ENCODE measurements around the gene ITGB8. TPM values are rescaled to one million over a fixed set of nuclear protein-coding genes. Genes with fewer than 3 reads are reported as not detected.

ITGB8 gene
- total RNA-seq, 1 experiment from 2014 or later = 183 TPM

DNA sequence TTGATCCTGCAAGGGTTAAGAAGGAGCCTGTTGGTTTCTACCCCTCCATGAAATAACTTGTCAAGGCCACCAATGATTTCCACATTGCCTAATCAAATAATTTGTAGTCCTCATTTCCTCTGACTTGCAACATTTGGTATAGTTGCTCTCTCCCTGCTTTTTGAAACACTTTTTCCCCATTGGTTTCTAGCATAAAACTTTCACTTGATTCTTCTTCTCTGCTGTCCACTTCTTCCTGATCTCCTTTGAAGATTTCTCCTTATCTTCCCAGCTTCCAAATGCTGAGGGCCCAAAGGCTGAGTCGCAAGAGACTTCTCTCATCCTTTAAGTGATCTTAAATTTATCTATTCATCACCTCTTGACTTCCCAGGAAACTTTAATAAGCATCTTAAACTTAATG is 134.2 kb downstream of the ITGB8 start:
- CTCF ChIA-PET = no interaction called here
- TF ChIP-seq, protein P1, sequence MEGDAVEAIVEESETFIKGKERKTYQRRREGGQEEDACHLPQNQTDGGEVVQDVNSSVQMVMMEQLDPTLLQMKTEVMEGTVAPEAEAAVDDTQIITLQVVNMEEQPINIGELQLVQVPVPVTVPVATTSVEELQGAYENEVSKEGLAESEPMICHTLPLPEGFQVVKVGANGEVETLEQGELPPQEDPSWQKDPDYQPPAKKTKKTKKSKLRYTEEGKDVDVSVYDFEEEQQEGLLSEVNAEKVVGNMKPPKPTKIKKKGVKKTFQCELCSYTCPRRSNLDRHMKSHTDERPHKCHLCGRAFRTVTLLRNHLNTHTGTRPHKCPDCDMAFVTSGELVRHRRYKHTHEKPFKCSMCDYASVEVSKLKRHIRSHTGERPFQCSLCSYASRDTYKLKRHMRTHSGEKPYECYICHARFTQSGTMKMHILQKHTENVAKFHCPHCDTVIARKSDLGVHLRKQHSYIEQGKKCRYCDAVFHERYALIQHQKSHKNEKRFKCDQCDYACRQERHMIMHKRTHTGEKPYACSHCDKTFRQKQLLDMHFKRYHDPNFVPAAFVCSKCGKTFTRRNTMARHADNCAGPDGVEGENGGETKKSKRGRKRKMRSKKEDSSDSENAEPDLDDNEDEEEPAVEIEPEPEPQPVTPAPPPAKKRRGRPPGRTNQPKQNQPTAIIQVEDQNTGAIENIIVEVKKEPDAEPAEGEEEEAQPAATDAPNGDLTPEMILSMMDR (IDR thresholded peaks at IDR 0.05; ENCODE audit: unreplicated experiment) = no peak
- Mint-ChIP-seq H3K4me3 (ENCODE audit: low read depth, unreplicated experiment) (no peak overlapping the region), H3K4me1 (ENCODE audit: low read depth, unreplicated experiment) (no peaks in the 10 kb centered on the region), H3K9me3 (ENCODE audit: low read depth, unreplicated experiment) (no peaks in the 10 kb centered on the region), H3K27me3 (ENCODE audit: unreplicated experiment) (no peaks in the 10 kb centered on the region), H3K27ac (ENCODE audit: unreplicated experiment) (no peak overlapping the region), H3K36me3 (ENCODE audit: insufficient read depth, unreplicated experiment) (no peaks in the 10 kb centered on the region)
- intact Hi-C loops (cut with micrococcal nuclease; ENCODE audit: unreplicated experiment) = no loop called here
- DNase-seq = no peak
- no TSS peak for BruUV-seq (replicated peaks)

Other genes with a start within 250 kb of the ITGB8 start
- gene MACC1, start 113.5 kb upstream of the ITGB8 start, total RNA-seq (2022) = 190 and 199 TPM in 2 replicates